ENCODE results near the gene NAA80.

GRCh38 chr3:50250514-50250913 lies 48.7 kb downstream of the NAA80 start:
- TF ChIP-seq EZH2 (IDR thresholded peaks at IDR 0.05) (no peak), POLR2AphosphoS5 (IDR thresholded peaks at IDR 0.05; ENCODE audit: borderline replicate concordance, low read depth, low read length) (no peak), FOXP2 (optimal IDR thresholded peaks at IDR 0.05; ENCODE audit: control extremely low read depth, extremely low read length, insufficient read depth) (no peak)

All from SK-N-MC (cell line).